Kidney (tissue), 14 donors: ENCODE results near the gene SMAP1. TPM values are rescaled to one million over a fixed set of nuclear protein-coding genes. Genes with fewer than 3 reads are reported as not detected.

Source experiments
- DNase-seq, 5 donors: peaks; one replicate each; pipeline ENCODE4 v3.0.0-alpha.2; 2013 to 2020
- FAIRE-seq: peaks from 2 replicates; lab custom pipeline; 2012; peaks lifted over from hg19 to GRCh38; lab: Jason Lieb, UNC
- H3K27ac ChIP-seq, 2 donors: one replicate each; pipeline ENCODE4 v1.7.0; 2013; ENCODE audit warnings: low read depth in 2 of 2, low read length in 2 of 2, inconsistent platforms in 1 of 2
- H3K27me3 ChIP-seq: one replicate; pipeline ENCODE4 v1.7.1; 2013; ENCODE audit warnings: low read length, inconsistent platforms; ENCODE audit not compliant: control insufficient read depth, insufficient read depth
- H3K36me3 ChIP-seq, 3 donors: one replicate each; pipeline versions ENCODE4 v1.7.0 to v1.7.1; 2013; ENCODE audit warnings: low read length in 3 of 3, control low read depth in 1 of 3, inconsistent platforms in 1 of 3; ENCODE audit not compliant: insufficient read depth in 3 of 3, control insufficient read depth in 2 of 3
- H3K4me1 ChIP-seq, 3 donors: one replicate each; pipeline versions ENCODE4 v1.7.0 to v1.7.1; 2013; ENCODE audit warnings: low read length in 3 of 3, inconsistent platforms in 1 of 3, low read depth in 1 of 3; ENCODE audit not compliant: control insufficient read depth in 2 of 3, insufficient read depth in 2 of 3
- H3K4me3 ChIP-seq, 3 donors: one replicate each; pipeline versions ENCODE4 v1.7.0 to v1.8.1; 2013; ENCODE audit warnings: low read length in 3 of 3, control low read depth in 1 of 3, inconsistent platforms in 1 of 3
- H3K9ac ChIP-seq, 3 donors: one replicate each; pipeline versions ENCODE4 v1.7.0 to v1.7.1; 2013; ENCODE audit warnings: low read length in 3 of 3, control low read depth in 1 of 3, inconsistent platforms in 1 of 3
- H3K9me3 ChIP-seq, 3 donors: one replicate each; pipeline versions ENCODE4 v1.7.0 to v1.7.1; 2013; ENCODE audit warnings: low read length in 3 of 3, control low read depth in 1 of 3, inconsistent platforms in 1 of 3; ENCODE audit not compliant: control insufficient read depth in 2 of 3, insufficient read depth in 1 of 3
- CTCF ChIP-seq: IDR thresholded peaks from 3 replicates; pipeline ENCODE4 v1.5.1; 2012; ENCODE audit warnings: mild to moderate bottlenecking, moderate library complexity, borderline replicate concordance; ENCODE audit not compliant: insufficient read depth; ENCODE audit errors: extremely low read depth
- intact Hi-C: fragments of 100-400 bp; cut with DNase I; formaldehyde crosslinking; loops from one replicate; pipeline ENCODE4 v1.11.1; 2022
- polyA plus RNA-seq: library from polyadenylated mRNA; stranded (reverse); fragments of 350-450 nt; fragmentation: Illumina TruSeq; extraction: RNeasy Lipid Tissue Mini Kit (QIAGEN cat#74804); gene quantifications from one replicate; pipeline ENCODE4 v1.2.3, GENCODE V29; 2014; ENCODE audit warnings: low read depth, low replicate concordance; ENCODE audit not compliant: insufficient read depth
- total RNA-seq: library from RNA; stranded (reverse); fragmentation: NEBNext Ultra II Directional; extraction: Animal tissue kit (Norgen Biotek cat#: 25700); gene quantifications from one replicate; pipeline ENCODE4 v1.2.1, GENCODE V29; 2021
- donor health status: control.
- donor health status: control.
- donor health status: control.
- donor health status: control.
- donor health status: control.
- donor health status: DM: yes; HTN: yes; CAD: no.
- donor health status: Normal renal cell carcinoma (clear cell type).

The SMAP1 gene
- total and polyA plus RNA-seq, 2 donors from 2014 or later: 17.7 to 19.4 TPM

- DNase-seq (no peak), FAIRE-seq (no peak)
- no peak for TF ChIP-seq CTCF
- no peak overlapping the region for H3K9ac ChIP-seq
- no peaks in the 10 kb centered on the region for H3K27me3 ChIP-seq
- H3K27ac ChIP-seq: no peak overlapping the region
- no peaks in the 10 kb centered on the region for H3K36me3 ChIP-seq
- H3K4me1 ChIP-seq: no peaks in the 10 kb centered on the region
- H3K4me3 ChIP-seq: no peak overlapping the region
- intact Hi-C loops: no loop called here
- H3K9me3 ChIP-seq: no peaks in the 10 kb centered on the region
Observed at GRCh38 chr6:70625436-70625835, 42.2 kb upstream of the SMAP1 start.

- H3K27ac ChIP-seq: no peak overlapping the region
- no peak for TF ChIP-seq CTCF
- no peak overlapping the region for H3K9ac ChIP-seq
- FAIRE-seq (no peak), DNase-seq (no peak)
- H3K9me3 ChIP-seq: no peaks in the 10 kb centered on the region
- H3K36me3 ChIP-seq: no peaks in the 10 kb centered on the region
- no peak overlapping the region for H3K4me3 ChIP-seq
- no peaks in the 10 kb centered on the region for H3K27me3 ChIP-seq
- intact Hi-C loops: no loop called here
- H3K4me1 ChIP-seq: no peaks in the 10 kb centered on the region
Observed at GRCh38 chr6:70627500-70628254, 40.0 kb upstream of the SMAP1 start.

- FAIRE-seq: no peak
Observed at GRCh38 chr6:70629929-70630328, 37.8 kb upstream of the SMAP1 start.

More at GRCh38 chr6:70629929-70630328, 37.8 kb upstream of the SMAP1 start:
- Histone ChIP-seq H3K27me3 (no peaks in the 10 kb centered on the region), H3K4me1 (no peaks in the 10 kb centered on the region), H3K9ac (no peak overlapping the region), H3K27ac (no peak overlapping the region), H3K36me3 (no peaks in the 10 kb centered on the region), H3K9me3 (no peaks in the 10 kb centered on the region), H3K4me3 (no peak overlapping the region)
- DNase-seq: no peak
- no peak for TF ChIP-seq CTCF
- intact Hi-C loops: no loop called here
